ENCODE measurements around the gene ATP5MC2.
"Not testable (repeated sequence)": the region's sequence is repeated elsewhere in the genome, so short reads cannot be mapped to it uniquely, and the experiment has no call there.

ATP5MC2 gene

DNA sequence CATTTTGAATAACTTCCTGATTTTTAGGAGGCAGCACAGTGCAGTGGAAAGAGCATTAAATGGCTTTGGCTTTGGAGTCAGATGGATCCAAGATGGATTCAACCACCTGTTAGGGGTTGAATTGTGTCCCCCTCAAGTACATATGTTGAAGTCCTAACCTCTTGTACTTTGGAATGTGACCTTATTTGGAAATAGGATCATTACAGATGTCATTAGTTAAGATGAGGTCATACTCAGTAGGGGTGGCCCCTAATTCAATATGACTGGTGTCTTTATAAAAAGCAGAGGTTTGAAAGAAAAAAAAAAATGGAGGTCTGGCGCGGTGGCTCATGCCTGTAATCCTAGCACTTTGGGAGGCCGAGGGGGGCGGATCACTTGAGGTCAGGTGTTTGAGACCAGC lies 18.8 kb downstream of the ATP5MC2 start:
- TF ChIP-seq, protein P1, sequence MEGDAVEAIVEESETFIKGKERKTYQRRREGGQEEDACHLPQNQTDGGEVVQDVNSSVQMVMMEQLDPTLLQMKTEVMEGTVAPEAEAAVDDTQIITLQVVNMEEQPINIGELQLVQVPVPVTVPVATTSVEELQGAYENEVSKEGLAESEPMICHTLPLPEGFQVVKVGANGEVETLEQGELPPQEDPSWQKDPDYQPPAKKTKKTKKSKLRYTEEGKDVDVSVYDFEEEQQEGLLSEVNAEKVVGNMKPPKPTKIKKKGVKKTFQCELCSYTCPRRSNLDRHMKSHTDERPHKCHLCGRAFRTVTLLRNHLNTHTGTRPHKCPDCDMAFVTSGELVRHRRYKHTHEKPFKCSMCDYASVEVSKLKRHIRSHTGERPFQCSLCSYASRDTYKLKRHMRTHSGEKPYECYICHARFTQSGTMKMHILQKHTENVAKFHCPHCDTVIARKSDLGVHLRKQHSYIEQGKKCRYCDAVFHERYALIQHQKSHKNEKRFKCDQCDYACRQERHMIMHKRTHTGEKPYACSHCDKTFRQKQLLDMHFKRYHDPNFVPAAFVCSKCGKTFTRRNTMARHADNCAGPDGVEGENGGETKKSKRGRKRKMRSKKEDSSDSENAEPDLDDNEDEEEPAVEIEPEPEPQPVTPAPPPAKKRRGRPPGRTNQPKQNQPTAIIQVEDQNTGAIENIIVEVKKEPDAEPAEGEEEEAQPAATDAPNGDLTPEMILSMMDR (IDR thresholded peaks at IDR 0.05; ENCODE audit: extremely low read depth, insufficient read depth, missing control alignments), result no peak
- in situ Hi-C loops (cut with MboI; ENCODE audit: low pct_unique_long_range_greater_than_20kb, low sequenced_read_pairs, unreplicated experiment), result no loop called here
- no peak for DNase-seq (ENCODE audit: low spot score)

DNA sequence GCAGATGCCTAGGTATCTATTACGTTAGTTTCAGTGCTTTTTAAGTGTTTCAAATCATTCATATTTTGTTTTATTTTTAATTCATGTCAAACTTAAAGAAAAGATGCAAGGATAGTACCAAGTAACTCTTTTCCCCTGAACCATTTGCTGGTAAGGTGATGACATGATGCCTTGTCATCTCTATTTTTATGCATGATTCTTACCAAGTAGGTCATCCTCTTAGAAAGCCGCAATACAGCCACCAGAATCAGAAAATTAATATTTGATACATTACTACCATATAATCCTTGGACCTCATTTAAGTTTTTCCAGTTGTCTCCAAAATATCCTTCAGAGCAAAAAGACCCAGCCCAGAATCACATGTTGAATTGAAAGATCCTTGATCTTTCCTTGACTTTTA lies 22.3 kb downstream of the ATP5MC2 start:
- TF ChIP-seq, protein P1 (IDR thresholded peaks at IDR 0.05; ENCODE audit: extremely low read depth, insufficient read depth, missing control alignments), result no peak
- in situ Hi-C loops (cut with MboI; ENCODE audit: low pct_unique_long_range_greater_than_20kb, low sequenced_read_pairs, unreplicated experiment), result no loop called here
- DNase-seq (ENCODE audit: low spot score), result no peak

DNA sequence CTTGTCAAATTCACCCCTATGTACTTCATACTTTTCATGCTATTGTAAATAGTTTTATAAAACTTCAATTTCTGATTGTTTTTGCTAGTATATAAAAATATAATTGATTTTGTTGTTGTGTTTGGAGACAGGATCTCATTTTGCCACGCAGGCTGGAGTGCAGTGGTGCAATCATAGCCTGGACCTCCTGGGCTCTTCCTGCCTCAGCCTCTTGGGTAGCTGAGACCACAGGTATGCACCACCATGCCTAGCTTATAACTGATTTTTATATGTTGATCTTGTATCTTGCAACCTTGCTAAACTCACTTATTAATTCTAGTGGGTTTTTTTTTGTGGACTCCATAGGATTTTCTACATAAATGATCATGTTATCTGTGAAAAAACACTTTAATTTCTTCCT lies 23.5 kb downstream of the ATP5MC2 start:
- TF ChIP-seq, protein P1 (IDR thresholded peaks at IDR 0.05; ENCODE audit: extremely low read depth, insufficient read depth, missing control alignments), result no peak
- no peak for DNase-seq (ENCODE audit: low spot score)
- in situ Hi-C loops (cut with MboI; ENCODE audit: low pct_unique_long_range_greater_than_20kb, low sequenced_read_pairs, unreplicated experiment), result no loop called here

DNA sequence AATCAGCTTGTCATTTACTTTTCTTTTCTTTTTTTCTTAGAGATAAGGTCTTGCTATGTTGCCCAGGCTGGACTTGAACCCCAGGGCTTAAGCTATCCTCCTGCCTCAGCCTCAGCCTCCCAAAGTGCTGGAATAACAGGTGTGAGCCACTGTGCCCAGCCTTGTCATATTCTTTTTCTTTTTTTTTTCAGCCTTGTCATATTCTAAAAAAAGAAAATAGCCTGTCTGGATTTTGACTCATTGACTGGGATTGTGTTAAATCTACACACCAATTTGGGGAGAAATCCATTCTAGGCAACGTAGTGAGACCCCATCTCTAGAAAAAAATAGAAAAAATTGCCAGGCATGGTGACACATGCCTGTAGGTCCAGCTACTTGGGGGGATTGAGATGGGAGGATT lies 24.1 kb downstream of the ATP5MC2 start:
- TF ChIP-seq, protein P1 (IDR thresholded peaks at IDR 0.05; ENCODE audit: extremely low read depth, insufficient read depth, missing control alignments), result no peak
- in situ Hi-C loops (cut with MboI; ENCODE audit: low pct_unique_long_range_greater_than_20kb, low sequenced_read_pairs, unreplicated experiment), result no loop called here
- DNase-seq (ENCODE audit: low spot score), result no peak

DNA sequence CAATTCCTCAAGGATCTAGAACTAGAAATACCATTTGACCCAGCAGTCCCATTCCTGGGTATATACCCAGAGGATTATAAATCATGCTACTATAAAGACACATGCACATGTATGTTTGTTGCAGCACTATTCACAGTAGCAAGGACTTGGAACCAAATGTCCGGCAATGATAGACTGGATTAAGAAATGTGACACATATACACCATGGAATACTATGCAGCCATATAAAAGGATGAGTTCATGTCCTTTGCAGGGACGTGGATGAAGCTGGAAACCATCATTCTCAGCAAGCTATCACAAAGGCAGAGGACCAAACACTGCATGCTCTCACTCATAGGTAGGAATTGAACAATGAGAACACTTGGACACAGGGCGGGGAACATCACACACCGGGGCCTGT lies 29.6 kb downstream of the ATP5MC2 start:
- in situ Hi-C loops (cut with MboI; ENCODE audit: low pct_unique_long_range_greater_than_20kb, low sequenced_read_pairs, unreplicated experiment); DNase-seq (ENCODE audit: low spot score): not testable (repeated sequence)

DNA sequence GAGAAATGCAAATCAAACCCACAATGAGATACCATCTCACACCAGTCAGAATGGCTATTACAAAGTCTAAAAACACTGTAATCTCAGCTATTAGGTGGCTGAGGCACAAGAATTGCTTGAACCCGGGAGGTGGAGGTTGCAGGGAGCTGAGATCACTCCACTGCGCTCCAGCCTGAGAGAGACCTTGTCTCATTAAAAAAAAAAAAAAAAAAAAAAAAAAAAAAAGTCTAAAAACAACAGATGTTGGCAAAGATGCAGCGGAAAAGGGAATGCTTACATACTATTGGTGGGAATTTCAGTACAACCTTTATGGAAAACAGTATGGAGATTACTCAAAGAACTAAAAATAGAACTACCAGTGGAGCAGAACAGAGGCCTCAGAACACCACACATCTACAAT lies 30.7 kb downstream of the ATP5MC2 start:
- in situ Hi-C loops (cut with MboI; ENCODE audit: low pct_unique_long_range_greater_than_20kb, low sequenced_read_pairs, unreplicated experiment), result no loop called here
- TF ChIP-seq, protein P1 (IDR thresholded peaks at IDR 0.05; ENCODE audit: extremely low read depth, insufficient read depth, missing control alignments), result no peak
- no peak for DNase-seq (ENCODE audit: low spot score)

DNA sequence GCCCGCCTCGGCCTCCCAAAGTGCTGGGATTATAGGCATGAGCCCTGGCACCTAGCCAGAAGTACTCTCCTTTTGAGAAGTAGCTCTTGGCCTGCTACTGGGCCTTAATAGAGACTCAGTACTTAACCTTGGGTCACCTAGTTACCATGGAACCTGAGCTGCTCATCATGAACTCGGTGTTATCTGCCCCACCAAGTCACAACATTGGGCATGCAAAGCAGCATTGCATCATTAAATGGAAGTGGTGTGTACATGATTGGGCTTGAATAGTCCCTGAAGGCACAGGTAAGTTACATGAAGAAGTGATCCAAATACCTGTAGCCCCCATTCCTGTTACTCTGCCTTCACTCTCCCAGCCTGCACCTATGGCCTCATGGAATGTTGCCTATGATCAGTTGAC lies 31.8 kb downstream of the ATP5MC2 start:
- no peak for DNase-seq (ENCODE audit: low spot score)
- in situ Hi-C loops (cut with MboI; ENCODE audit: low pct_unique_long_range_greater_than_20kb, low sequenced_read_pairs, unreplicated experiment), result no loop called here
- TF ChIP-seq, protein P1 (IDR thresholded peaks at IDR 0.05; ENCODE audit: extremely low read depth, insufficient read depth, missing control alignments), result no peak

All from GM13977 (cell line).